Mucosa of stomach (tissue), 1 donor: ENCODE data around the gene RAD51B.
"Not testable (repeated sequence)": the region's sequence is repeated elsewhere in the genome, so short reads cannot be mapped to it uniquely, and the experiment has no call there.

Experiments
- H3K27me3 ChIP-seq: one replicate; pipeline ENCODE4 v1.7.0; 2013; ENCODE audit warnings: mild to moderate bottlenecking, low read length; ENCODE audit not compliant: control insufficient read depth, insufficient read depth
- H3K36me3 ChIP-seq: one replicate; pipeline ENCODE4 v1.7.0; 2013; ENCODE audit warnings: low read length; ENCODE audit not compliant: control insufficient read depth, insufficient read depth
- H3K4me1 ChIP-seq: one replicate; pipeline ENCODE4 v1.7.0; 2013; ENCODE audit warnings: mild to moderate bottlenecking, low read length; ENCODE audit not compliant: control insufficient read depth, insufficient read depth
- H3K4me3 ChIP-seq: one replicate; pipeline ENCODE4 v1.7.0; 2013; ENCODE audit warnings: low read length
- H3K9ac ChIP-seq: one replicate; pipeline ENCODE4 v1.7.0; 2013; ENCODE audit warnings: mild to moderate bottlenecking, low read length, moderate library complexity
- H3K9me3 ChIP-seq: one replicate; pipeline ENCODE4 v1.7.0; 2013; ENCODE audit warnings: mild to moderate bottlenecking, low read length, moderate library complexity; ENCODE audit not compliant: control insufficient read depth
- donor health status: Pancreatic carcinoma.

The RAD51B gene

GRCh38 chr14:68085742-68086141, 266.2 kb downstream of the RAD51B start:
- Histone ChIP-seq H3K4me1 (peaks cover 9% of the 10 kb centered on the region), H3K36me3 (no peaks in the 10 kb centered on the region), H3K9ac (no peak overlapping the region), H3K27me3 (no peaks in the 10 kb centered on the region), H3K9me3 (no peaks in the 10 kb centered on the region), H3K4me3 (no peak overlapping the region)

- Histone ChIP-seq H3K9me3 (no peaks in the 10 kb centered on the region), H3K4me3 (no peak overlapping the region), H3K36me3 (no peaks in the 10 kb centered on the region), H3K9ac (no peak overlapping the region), H3K27me3 (no peaks in the 10 kb centered on the region), H3K4me1 (peaks cover 9% of the 10 kb centered on the region)
Observed at GRCh38 chr14:68088451-68088854, 268.9 kb downstream of the RAD51B start.

GRCh38 chr14:68089146-68089731, 269.7 kb downstream of the RAD51B start:
- no peaks in the 10 kb centered on the region for H3K9me3 ChIP-seq
- no peak overlapping the region for H3K4me3 ChIP-seq
- no peak overlapping the region for H3K9ac ChIP-seq

GRCh38 chr14:68094158-68094557, 274.6 kb downstream of the RAD51B start:
- no peak overlapping the region for H3K9ac ChIP-seq
- no peaks in the 10 kb centered on the region for H3K36me3 ChIP-seq
- H3K4me3 ChIP-seq = no peak overlapping the region
- no peaks in the 10 kb centered on the region for H3K27me3 ChIP-seq
- H3K9me3 ChIP-seq = no peaks in the 10 kb centered on the region
- no peaks in the 10 kb centered on the region for H3K4me1 ChIP-seq

More at GRCh38 chr14:68089146-68089731, 269.7 kb downstream of the RAD51B start:
- Histone ChIP-seq H3K36me3 (no peaks in the 10 kb centered on the region), H3K27me3 (no peaks in the 10 kb centered on the region), H3K4me1 (peaks cover 9% of the 10 kb centered on the region)

- no peak overlapping the region for H3K9ac ChIP-seq
Observed at GRCh38 chr14:68094752-68095151, 275.2 kb downstream of the RAD51B start.

GRCh38 chr14:68097727-68098126, 278.1 kb downstream of the RAD51B start:
- H3K27me3 ChIP-seq = no peaks in the 10 kb centered on the region
- H3K9me3 ChIP-seq = no peaks in the 10 kb centered on the region
- H3K36me3 ChIP-seq = no peaks in the 10 kb centered on the region
- no peak overlapping the region for H3K9ac ChIP-seq
- no peaks in the 10 kb centered on the region for H3K4me1 ChIP-seq
- no peak overlapping the region for H3K4me3 ChIP-seq

More at GRCh38 chr14:68094752-68095151, 275.2 kb downstream of the RAD51B start:
- Histone ChIP-seq H3K27me3 (no peaks in the 10 kb centered on the region), H3K36me3 (no peaks in the 10 kb centered on the region), H3K4me1 (no peaks in the 10 kb centered on the region), H3K4me3 (no peak overlapping the region), H3K9me3 (no peaks in the 10 kb centered on the region)

- Histone ChIP-seq H3K9me3 (no peaks in the 10 kb centered on the region), H3K27me3 (no peaks in the 10 kb centered on the region), H3K4me3 (no peak overlapping the region), H3K4me1 (no peaks in the 10 kb centered on the region), H3K9ac (no peak overlapping the region), H3K36me3 (no peaks in the 10 kb centered on the region)
Observed at GRCh38 chr14:68098834-68099233, 279.3 kb downstream of the RAD51B start.

- no peak overlapping the region for H3K9ac ChIP-seq
- no peaks in the 10 kb centered on the region for H3K4me1 ChIP-seq
- H3K27me3 ChIP-seq = no peaks in the 10 kb centered on the region
- no peak overlapping the region for H3K4me3 ChIP-seq
- H3K9me3 ChIP-seq = no peaks in the 10 kb centered on the region
- no peaks in the 10 kb centered on the region for H3K36me3 ChIP-seq
Observed at GRCh38 chr14:68099495-68100045, 280.0 kb downstream of the RAD51B start.

- not testable (repeated sequence) for H3K36me3 ChIP-seq, H3K4me3 ChIP-seq, H3K9me3 ChIP-seq, H3K27me3 ChIP-seq, H3K4me1 ChIP-seq, H3K9ac ChIP-seq
Observed at GRCh38 chr14:68101715-68102301, 282.2 kb downstream of the RAD51B start.

GRCh38 chr14:68103853-68104252, 284.3 kb downstream of the RAD51B start:
- Histone ChIP-seq H3K9ac (no peak overlapping the region), H3K4me1 (no peaks in the 10 kb centered on the region), H3K4me3 (no peak overlapping the region), H3K9me3 (no peaks in the 10 kb centered on the region), H3K27me3 (no peaks in the 10 kb centered on the region), H3K36me3 (no peaks in the 10 kb centered on the region)

- H3K9ac ChIP-seq = no peak overlapping the region
- H3K4me1 ChIP-seq = peaks cover 4% of the 10 kb centered on the region
- H3K9me3 ChIP-seq = no peaks in the 10 kb centered on the region
- no peak overlapping the region for H3K4me3 ChIP-seq
- no peaks in the 10 kb centered on the region for H3K27me3 ChIP-seq
- no peaks in the 10 kb centered on the region for H3K36me3 ChIP-seq
Observed at GRCh38 chr14:68104518-68104917, 284.9 kb downstream of the RAD51B start.

GRCh38 chr14:68105816-68106215, 286.2 kb downstream of the RAD51B start:
- Histone ChIP-seq H3K4me3 (no peak overlapping the region), H3K9me3 (no peaks in the 10 kb centered on the region), H3K4me1 (peaks cover 6% of the 10 kb centered on the region), H3K9ac (no peak overlapping the region), H3K36me3 (no peaks in the 10 kb centered on the region), H3K27me3 (no peaks in the 10 kb centered on the region)
